HG02642 (cell line): Measurements from ENCODE around the gene AMPH.
A peak's percentile ranks its signal among the peaks of the same experiment; 100 is the strongest.
"Not testable (repeated sequence)": the region's sequence is repeated elsewhere in the genome, so short reads cannot be mapped to it uniquely, and the experiment has no call there.

Experiments used
- ATAC-seq: cut with Tn5 transposase; IDR thresholded peaks from one replicate; pipeline ENCODE4 v1.9.1; 2021; ENCODE audit warnings: mild to moderate bottlenecking; ENCODE audit not compliant: unreplicated experiment, poor library complexity

AMPH gene

GRCh38 chr7:38362611-38363237, 268.4 kb downstream of the AMPH start:
- not testable (repeated sequence) for ATAC-seq

GRCh38 chr7:38360776-38361175, 270.4 kb downstream of the AMPH start:
- no peak for ATAC-seq

- ATAC-seq = peak; percentile 82
Observed at GRCh38 chr7:38359071-38359601, 272.0 kb downstream of the AMPH start.

GRCh38 chr7:38358273-38358831, 272.8 kb downstream of the AMPH start:
- ATAC-seq = not testable (repeated sequence)

- not testable (repeated sequence) for ATAC-seq
Observed at GRCh38 chr7:38354271-38354851, 276.8 kb downstream of the AMPH start.

- ATAC-seq = peak; percentile 33
Observed at GRCh38 chr7:38353431-38353881, 277.7 kb downstream of the AMPH start.

- no peak for ATAC-seq
Observed at GRCh38 chr7:38351601-38352000, 279.6 kb downstream of the AMPH start.

GRCh38 chr7:38350777-38351176, 280.4 kb downstream of the AMPH start:
- not testable (repeated sequence) for ATAC-seq

GRCh38 chr7:38349869-38350583, 281.1 kb downstream of the AMPH start:
- peak; percentile 82 for ATAC-seq

GRCh38 chr7:38349126-38349795, 281.9 kb downstream of the AMPH start:
- peak; percentile 39 for ATAC-seq

- peak; percentile 58 for ATAC-seq
Observed at GRCh38 chr7:38345299-38346172, 285.6 kb downstream of the AMPH start.

GRCh38 chr7:38344741-38345140, 286.4 kb downstream of the AMPH start:
- peak; percentile 46 for ATAC-seq

GRCh38 chr7:38342135-38342534, 289.0 kb downstream of the AMPH start:
- ATAC-seq = not testable (repeated sequence)

GRCh38 chr7:38341172-38341705, 289.9 kb downstream of the AMPH start:
- ATAC-seq = not testable (repeated sequence)

- ATAC-seq = no peak
Observed at GRCh38 chr7:38339953-38340819, 291.0 kb downstream of the AMPH start.

- ATAC-seq = not testable (repeated sequence)
Observed at GRCh38 chr7:38336148-38336515, 295.0 kb downstream of the AMPH start.

GRCh38 chr7:38335492-38336147, 295.6 kb downstream of the AMPH start:
- ATAC-seq = peak; percentile 99

- ATAC-seq = peak; percentile 3
Observed at GRCh38 chr7:38335128-38335491, 296.1 kb downstream of the AMPH start.
